SU-DHL-6 (cell line): ENCODE measurements around the gene CLIP2.

Source experiments
- CTCF ChIP-seq: fragments of 200-600 bp; sonication (generic); IDR thresholded peaks from one replicate; pipeline ENCODE4 v1.5.1; 2017; ENCODE audit warnings: antibody characterized with exemption, mild to moderate bottlenecking, low read length, moderate library complexity; ENCODE audit not compliant: insufficient read depth, poor library complexity, severe bottlenecking
- EZH2phosphoT487 ChIP-seq: fragments of 200-600 bp; sonication (generic), shearing (Covaris generic); conservative IDR thresholded peaks from 2 replicates; pipeline ENCODE4 v1.6.1; 2018; ENCODE audit warnings: mild to moderate bottlenecking, antibody characterized with exemption, low read length, moderate library complexity, mixed read lengths

DNA sequence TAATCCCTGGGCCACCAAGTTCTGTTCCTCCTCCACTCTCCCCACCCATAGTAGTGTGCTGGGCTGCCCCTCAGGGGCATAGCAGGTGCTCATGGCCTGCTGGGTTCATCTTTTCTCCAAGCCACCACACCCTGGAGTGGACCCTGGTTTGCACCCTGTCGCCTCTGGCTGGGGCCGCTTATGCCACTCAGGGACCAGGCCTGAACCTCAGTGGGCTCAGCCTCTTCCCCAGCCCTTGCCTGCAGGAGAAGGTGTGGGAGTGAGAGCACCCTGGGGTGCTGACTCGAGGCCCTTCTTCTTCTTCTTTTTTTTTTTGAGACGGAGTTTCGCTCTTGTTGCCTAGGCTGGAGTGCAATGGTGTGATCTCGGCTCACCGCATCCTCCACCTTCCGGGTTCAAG is 10.2 kb downstream of the CLIP2 start:
- no peak for TF ChIP-seq CTCF
- no peak for TF ChIP-seq EZH2phosphoT487
